ENCODE data around the gene PRRT3. TPM values are rescaled to one million over a fixed set of nuclear protein-coding genes. Genes with fewer than 3 reads are reported as not detected.

Gene PRRT3
- total and polyA plus RNA-seq, 11 donors, result 0.39 to 2.3 (median 0.70) TPM

Other genes starting within 250 kb of the PRRT3 start
- not detected for gene CPNE9, start 248.6 kb downstream of the PRRT3 start, total RNA-seq
- gene CPNE9, start 248.6 kb downstream of the PRRT3 start, polyA plus RNA-seq, result under 1 TPM in 1 of 2 donors, not detected in 1; 0.04 TPM
- 10 to 100 TPM in 6 of 9 donors, 1 to 10 TPM in 3; 9.0 to 17.8 (median 10.6) TPM for gene BRPF1, start 220.7 kb downstream of the PRRT3 start, total RNA-seq
- gene BRPF1, start 220.7 kb downstream of the PRRT3 start, polyA plus RNA-seq, result 10 to 100 TPM in 1 of 2 donors, 1 to 10 TPM in 1; 5.5 to 12.0 TPM
- 10 to 100 TPM in 2 of 9 donors, 1 to 10 TPM in 7; 6.2 to 14.8 (median 8.3) TPM for gene OGG1, start 202.5 kb downstream of the PRRT3 start, total RNA-seq
- gene OGG1, start 202.5 kb downstream of the PRRT3 start, polyA plus RNA-seq, result 10 to 100 TPM in 1 of 2 donors, 1 to 10 TPM in 1; 9.8 to 12.2 TPM
- 10 to 100 TPM in 7 of 9 donors, 1 to 10 TPM in 2; 9.7 to 26.3 (median 14.7) TPM for gene CAMK1, start 182.5 kb downstream of the PRRT3 start, total RNA-seq
- 10 to 100 TPM; 13.8 to 17.5 TPM for gene CAMK1, start 182.5 kb downstream of the PRRT3 start, polyA plus RNA-seq
- gene TADA3, start 159.9 kb downstream of the PRRT3 start, total RNA-seq, result 10 to 100 TPM; 32.8 to 61.5 (median 45.9) TPM
- 10 to 100 TPM; 37.2 to 53.3 TPM for gene TADA3, start 159.9 kb downstream of the PRRT3 start, polyA plus RNA-seq
- 100 to 1,000 TPM in 1 of 9 donors, 10 to 100 TPM in 8; 48.8 to 147 (median 79.7) TPM for gene ARPC4, start 159.3 kb downstream of the PRRT3 start, total RNA-seq
- 100 to 1,000 TPM in 1 of 2 donors, 10 to 100 TPM in 1; 30.0 to 151 TPM for gene ARPC4, start 159.3 kb downstream of the PRRT3 start, polyA plus RNA-seq
- gene TTLL3, start 142.1 kb downstream of the PRRT3 start, total RNA-seq, result 10 to 100 TPM in 5 of 9 donors, 1 to 10 TPM in 4; 7.0 to 30.3 (median 11.8) TPM
- gene TTLL3, start 142.1 kb downstream of the PRRT3 start, polyA plus RNA-seq, result 10 to 100 TPM in 1 of 2 donors, 1 to 10 TPM in 1; 4.7 to 17.3 TPM
- 10 to 100 TPM; 25.8 to 68.6 (median 31.1) TPM for gene RPUSD3, start 108.4 kb downstream of the PRRT3 start, total RNA-seq
- 10 to 100 TPM; 41.1 to 43.5 TPM for gene RPUSD3, start 108.4 kb downstream of the PRRT3 start, polyA plus RNA-seq
- 10 to 100 TPM in 2 of 9 donors, 1 to 10 TPM in 4, under 1 TPM in 1, not detected in 2; 0.72 to 59.0 (median 1.6) TPM for gene CIDEC, start 72.2 kb downstream of the PRRT3 start, total RNA-seq
- 10 to 100 TPM in 1 of 2 donors, 1 to 10 TPM in 1; 4.0 to 17.5 TPM for gene CIDEC, start 72.2 kb downstream of the PRRT3 start, polyA plus RNA-seq
- 10 to 100 TPM; 15.1 to 40.3 (median 21.2) TPM for gene JAGN1, start 61.8 kb downstream of the PRRT3 start, total RNA-seq
- gene JAGN1, start 61.8 kb downstream of the PRRT3 start, polyA plus RNA-seq, result 10 to 100 TPM; 20.8 to 77.3 TPM
- 1 to 10 TPM in 4 of 9 donors, under 1 TPM in 5; 0.65 to 6.9 (median 0.79) TPM for gene IL17RE, start 49.6 kb downstream of the PRRT3 start, total RNA-seq
- gene IL17RE, start 49.6 kb downstream of the PRRT3 start, polyA plus RNA-seq, result 1 to 10 TPM in 1 of 2 donors, under 1 TPM in 1; 0.95 to 1.3 TPM
- gene IL17RC, start 35.3 kb downstream of the PRRT3 start, total RNA-seq, result 10 to 100 TPM; 20.6 to 45.3 (median 29.2) TPM
- gene IL17RC, start 35.3 kb downstream of the PRRT3 start, polyA plus RNA-seq, result 10 to 100 TPM; 34.7 to 42.1 TPM
- 10 to 100 TPM; 45.9 to 77.8 (median 60.6) TPM for gene CRELD1, start 18.6 kb downstream of the PRRT3 start, total RNA-seq
- 10 to 100 TPM; 61.8 to 71.8 TPM for gene CRELD1, start 18.6 kb downstream of the PRRT3 start, polyA plus RNA-seq
- 100 to 1,000 TPM in 2 of 9 donors, 10 to 100 TPM in 7; 54.9 to 109 (median 74.7) TPM for gene EMC3, start 34.4 kb upstream of the PRRT3 start, total RNA-seq
- gene EMC3, start 34.4 kb upstream of the PRRT3 start, polyA plus RNA-seq, result 100 to 1,000 TPM in 1 of 2 donors, 10 to 100 TPM in 1; 41.8 to 164 TPM
- gene FANCD2, start 74.0 kb upstream of the PRRT3 start, total RNA-seq, result 1 to 10 TPM in 4 of 9 donors, under 1 TPM in 5; 0.12 to 4.4 (median 0.97) TPM
- gene FANCD2, start 74.0 kb upstream of the PRRT3 start, polyA plus RNA-seq, result under 1 TPM; 0.62 to 0.80 TPM
- not detected for gene FANCD2OS, start 155.8 kb upstream of the PRRT3 start, total RNA-seq
- not detected for gene FANCD2OS, start 155.8 kb upstream of the PRRT3 start, polyA plus RNA-seq
- 100 to 1,000 TPM in 3 of 9 donors, 10 to 100 TPM in 6; 69.8 to 109 (median 89.8) TPM for gene BRK1, start 163.3 kb upstream of the PRRT3 start, total RNA-seq
- gene BRK1, start 163.3 kb upstream of the PRRT3 start, polyA plus RNA-seq, result 100 to 1,000 TPM in 1 of 2 donors, 10 to 100 TPM in 1; 85.5 to 159 TPM
- gene VHL, start 189.4 kb upstream of the PRRT3 start, total RNA-seq, result 10 to 100 TPM in 7 of 9 donors, 1 to 10 TPM in 2; 8.8 to 23.2 (median 12.1) TPM
- 10 to 100 TPM; 10.6 to 13.9 TPM for gene VHL, start 189.4 kb upstream of the PRRT3 start, polyA plus RNA-seq
- gene IRAK2, start 212.5 kb upstream of the PRRT3 start, total RNA-seq, result 1 to 10 TPM in 7 of 9 donors, under 1 TPM in 2; 0.70 to 6.3 (median 1.5) TPM
- gene IRAK2, start 212.5 kb upstream of the PRRT3 start, polyA plus RNA-seq, result 1 to 10 TPM in 1 of 2 donors, under 1 TPM in 1; 0.46 to 1.4 TPM